ENCODE measurements around the gene POU6F2.

The POU6F2 gene

DNA sequence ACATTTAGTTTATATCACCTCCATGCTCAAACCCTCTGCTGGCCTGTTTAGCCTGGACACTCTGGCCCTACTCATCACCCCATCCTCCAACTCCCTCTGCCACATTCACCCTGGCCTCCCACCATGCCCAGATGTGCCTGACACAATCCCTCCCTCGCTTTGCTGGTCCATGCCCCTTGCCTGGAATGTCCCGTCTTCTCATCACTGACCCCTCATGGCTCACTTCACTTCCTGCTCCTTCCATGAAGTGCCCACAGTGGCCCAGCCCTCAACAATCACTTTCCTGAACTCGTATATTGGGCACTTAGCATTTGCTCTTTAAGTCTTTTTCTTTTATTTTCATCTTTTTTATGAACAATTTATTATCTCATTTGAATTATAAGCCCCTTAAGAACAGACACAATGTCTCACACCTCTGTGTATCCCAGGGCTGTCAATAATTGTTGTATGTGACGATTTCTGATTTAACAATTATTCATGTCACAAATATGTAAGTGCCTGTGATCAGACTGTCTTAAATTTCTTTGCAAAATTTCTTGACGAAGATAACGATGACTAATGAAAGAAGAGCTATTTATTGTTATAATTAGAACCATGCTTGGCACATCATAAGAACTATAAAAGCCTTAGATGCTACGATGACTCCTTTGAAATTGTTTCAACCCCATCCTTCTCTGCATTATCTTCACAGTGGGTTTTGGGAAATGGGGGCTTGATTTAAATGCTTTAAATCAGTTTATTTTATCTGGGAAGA is 378.6 kb downstream of the POU6F2 start:
- Histone ChIP-seq H3K36me3 (ENCODE audit: control insufficient read depth in 2 of 2, insufficient read depth in 1 of 2, low read length in 2 of 2) (no peaks in the 10 kb centered on the region), H3K9me3 (ENCODE audit: control insufficient read depth, insufficient read depth, low read depth, low read length) (no peaks in the 10 kb centered on the region), H3K4me1 (ENCODE audit: control insufficient read depth, insufficient read depth, low read length) (peaks cover 5% of the 10 kb centered on the region), H3K27ac (ENCODE audit: extremely low read depth, low read depth, low read length) (no peak overlapping the region), H3K4me3 (ENCODE audit: low read depth, low read length) (no peak overlapping the region)
- ChIA-PET POLR2A (no interaction called here), CTCF (interaction anchor here (1.2 to 1.4 kb wide), 2 partner anchors 10 to 164 kb away, joined by 3 read pairs; no protein-coding TSS in a partner anchor)
- TF ChIP-seq YY1 (tag by site-specific recombination; IDR thresholded peaks at IDR 0.05) (no peak), ZNF521 (tag by site-specific recombination; IDR thresholded peaks at IDR 0.05) (no peak), ZNF621 (tag by site-specific recombination; IDR thresholded peaks at IDR 0.05) (no peak), PRDM4 (tag by site-specific recombination; IDR thresholded peaks at IDR 0.05) (no peak), ZNF548 (tag by site-specific recombination; IDR thresholded peaks at IDR 0.05) (no peak)

DNA sequence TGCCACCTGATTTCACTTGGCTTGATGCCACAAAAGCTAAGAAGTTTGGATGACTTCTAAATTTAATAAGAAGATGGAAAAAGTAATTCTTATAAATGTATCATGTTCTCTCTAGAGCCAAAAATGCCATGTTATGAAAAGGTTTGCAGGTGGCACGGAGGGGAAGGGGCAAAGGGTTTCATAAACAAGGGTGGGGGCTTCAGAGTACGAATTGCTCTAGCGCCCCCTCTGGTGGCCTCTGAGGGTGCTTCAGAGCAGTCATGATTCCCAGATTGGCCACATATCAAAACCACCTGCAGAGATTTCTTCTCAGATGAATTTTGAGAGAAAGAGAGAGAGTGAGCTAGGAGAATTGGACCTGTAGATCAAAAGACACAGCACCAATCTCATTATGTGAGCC is 379.9 kb downstream of the POU6F2 start:
- H3K36me3 ChIP-seq (ENCODE audit: control insufficient read depth in 2 of 2, insufficient read depth in 1 of 2, low read length in 2 of 2): no peaks in the 10 kb centered on the region
- no peak overlapping the region for H3K4me3 ChIP-seq (ENCODE audit: low read depth, low read length)
- ChIA-PET CTCF (interaction anchor here (0.6 to 1.5 kb wide), 17 partner anchors 11 to 1707 kb away, joined by 3 to 7 read pairs (median 4); no protein-coding TSS in a partner anchor), POLR2A (no interaction called here)
- H3K27ac ChIP-seq (ENCODE audit: extremely low read depth, low read depth, low read length): no peak overlapping the region
- no peaks in the 10 kb centered on the region for H3K9me3 ChIP-seq (ENCODE audit: control insufficient read depth, insufficient read depth, low read depth, low read length)
- H3K4me1 ChIP-seq (ENCODE audit: control insufficient read depth, insufficient read depth, low read length): peaks cover 5% of the 10 kb centered on the region
- TF ChIP-seq PRDM1 (tag by site-specific recombination; IDR thresholded peaks at IDR 0.05) (no peak), ZNF585B (tag by site-specific recombination; IDR thresholded peaks at IDR 0.05) (no peak), ZNF555 (tag by site-specific recombination; conservative IDR thresholded peaks at IDR 0.05) (no peak), SCRT2 (tag by site-specific recombination; IDR thresholded peaks at IDR 0.05) (no peak), ZNF10 (tag by site-specific recombination; IDR thresholded peaks at IDR 0.05) (no peak), ZBTB26 (tag by site-specific recombination; optimal IDR thresholded peaks at IDR 0.05) (no peak), IKZF3 (tag by site-specific recombination; IDR thresholded peaks at IDR 0.05) (no peak), ZSCAN4 (tag by site-specific recombination; IDR thresholded peaks at IDR 0.05) (no peak), ZNF221 (tag by site-specific recombination; IDR thresholded peaks at IDR 0.05; ENCODE audit: borderline replicate concordance) (no peak), ZNF26 (tag by site-specific recombination; IDR thresholded peaks at IDR 0.05) (no peak), ZSCAN18 (tag by site-specific recombination; IDR thresholded peaks at IDR 0.05) (no peak), ZNF184 (tag by site-specific recombination; IDR thresholded peaks at IDR 0.05) (no peak), ZNF423 (tag by site-specific recombination; IDR thresholded peaks at IDR 0.05) (no peak), ZNF266 (tag by site-specific recombination; IDR thresholded peaks at IDR 0.05; ENCODE audit: low read depth) (no peak), ZNF768 (tag by site-specific recombination; IDR thresholded peaks at IDR 0.05) (no peak), ZNF704 (tag by site-specific recombination; IDR thresholded peaks at IDR 0.05) (no peak), GLIS1 (tag by site-specific recombination; IDR thresholded peaks at IDR 0.05) (no peak), YY1 (tag by site-specific recombination; IDR thresholded peaks at IDR 0.05) (no peak)
- TF ChIP-seq, protein P1, sequence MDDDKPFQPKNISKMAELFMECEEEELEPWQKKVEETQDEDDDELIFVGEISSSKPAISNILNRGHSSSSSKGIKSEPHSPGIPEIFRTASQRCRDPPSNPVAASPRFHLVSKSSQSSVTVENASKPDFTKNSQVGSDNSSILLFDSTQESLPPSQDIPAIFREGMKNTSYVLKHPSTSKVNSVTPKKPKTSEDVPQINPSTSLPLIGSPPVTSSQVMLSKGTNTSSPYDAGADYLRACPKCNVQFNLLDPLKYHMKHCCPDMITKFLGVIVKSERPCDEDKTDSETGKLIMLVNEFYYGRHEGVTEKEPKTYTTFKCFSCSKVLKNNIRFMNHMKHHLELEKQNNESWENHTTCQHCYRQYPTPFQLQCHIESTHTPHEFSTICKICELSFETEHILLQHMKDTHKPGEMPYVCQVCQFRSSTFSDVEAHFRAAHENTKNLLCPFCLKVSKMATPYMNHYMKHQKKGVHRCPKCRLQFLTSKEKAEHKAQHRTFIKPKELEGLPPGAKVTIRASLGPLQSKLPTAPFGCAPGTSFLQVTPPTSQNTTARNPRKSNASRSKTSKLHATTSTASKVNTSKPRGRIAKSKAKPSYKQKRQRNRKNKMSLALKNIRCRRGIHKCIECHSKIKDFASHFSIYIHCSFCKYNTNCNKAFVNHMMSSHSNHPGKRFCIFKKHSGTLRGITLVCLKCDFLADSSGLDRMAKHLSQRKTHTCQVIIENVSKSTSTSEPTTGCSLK (tag by site-specific recombination; IDR thresholded peaks at IDR 0.05): no peak

Measured in HEK293 (cell line).